Measurements from ENCODE around the gene MCEE. TPM values are rescaled to one million over a fixed set of nuclear protein-coding genes. Genes with fewer than 3 reads are reported as not detected.

MCEE gene
- total RNA-seq, 1 experiment from 2014 or later = 14.9 TPM

DNA sequence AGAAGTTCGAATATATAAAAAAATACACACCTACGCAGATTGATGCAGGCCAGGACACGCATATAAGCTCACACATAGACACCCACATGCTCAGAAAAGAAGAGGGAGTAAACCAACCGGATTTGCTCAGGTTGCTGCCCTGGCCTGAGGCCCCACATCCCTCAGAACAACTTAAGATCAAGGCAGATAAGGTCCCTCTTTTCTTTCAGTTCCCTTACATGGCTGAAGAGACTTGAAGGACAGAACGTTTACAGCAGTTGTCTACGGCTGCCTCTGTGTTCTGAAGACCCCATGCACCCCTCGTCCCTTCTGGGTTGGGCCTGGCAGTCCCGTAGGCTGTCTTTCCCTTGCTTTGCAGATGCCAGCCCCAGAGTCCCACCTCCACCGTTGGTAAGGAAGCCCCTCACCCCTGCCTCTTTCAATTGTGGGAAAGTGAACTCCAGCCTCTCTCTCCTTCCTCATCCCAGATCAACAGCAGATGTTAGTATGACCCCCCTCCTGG, 65.9 kb downstream of the MCEE start:
- intact Hi-C loops (cut with micrococcal nuclease) = no loop called here
- TF ChIP-seq CTCF (IDR thresholded peaks at IDR 0.05; ENCODE audit: unreplicated experiment) = no peak
- Mint-ChIP-seq H3K36me3 (ENCODE audit: insufficient read depth, unreplicated experiment) (peaks cover 12% of the 10 kb centered on the region), H3K4me1 (ENCODE audit: insufficient read depth, unreplicated experiment) (no peaks in the 10 kb centered on the region), H3K27ac (ENCODE audit: low read depth, unreplicated experiment) (no peak overlapping the region), H3K27me3 (ENCODE audit: insufficient read depth, unreplicated experiment) (no peaks in the 10 kb centered on the region), H3K9me3 (ENCODE audit: unreplicated experiment) (no peaks in the 10 kb centered on the region), H3K4me3 (ENCODE audit: unreplicated experiment) (no peak overlapping the region)
- ChIA-PET POLR2A (no interaction called here), CTCF (no interaction called here)
- DNase-seq (ENCODE audit: unreplicated experiment) = no peak
- BruUV-seq (replicated peaks) = no TSS peak

- no peak for DNase-seq (ENCODE audit: unreplicated experiment)
- Mint-ChIP-seq H3K27ac (ENCODE audit: low read depth, unreplicated experiment) (no peak overlapping the region), H3K4me3 (ENCODE audit: unreplicated experiment) (no peak overlapping the region), H3K4me1 (ENCODE audit: insufficient read depth, unreplicated experiment) (no peaks in the 10 kb centered on the region), H3K27me3 (ENCODE audit: insufficient read depth, unreplicated experiment) (no peaks in the 10 kb centered on the region), H3K9me3 (ENCODE audit: unreplicated experiment) (no peaks in the 10 kb centered on the region), H3K36me3 (ENCODE audit: insufficient read depth, unreplicated experiment) (peaks cover 6% of the 10 kb centered on the region)
- no TSS peak for BruUV-seq (replicated peaks)
- intact Hi-C loops (cut with micrococcal nuclease) = no loop called here
- ChIA-PET CTCF (no interaction called here), POLR2A (no interaction called here)
- no peak for TF ChIP-seq CTCF (IDR thresholded peaks at IDR 0.05; ENCODE audit: unreplicated experiment)
Observed at GRCh38 chr2:71063216-71063615, 66.8 kb downstream of the MCEE start.

DNA sequence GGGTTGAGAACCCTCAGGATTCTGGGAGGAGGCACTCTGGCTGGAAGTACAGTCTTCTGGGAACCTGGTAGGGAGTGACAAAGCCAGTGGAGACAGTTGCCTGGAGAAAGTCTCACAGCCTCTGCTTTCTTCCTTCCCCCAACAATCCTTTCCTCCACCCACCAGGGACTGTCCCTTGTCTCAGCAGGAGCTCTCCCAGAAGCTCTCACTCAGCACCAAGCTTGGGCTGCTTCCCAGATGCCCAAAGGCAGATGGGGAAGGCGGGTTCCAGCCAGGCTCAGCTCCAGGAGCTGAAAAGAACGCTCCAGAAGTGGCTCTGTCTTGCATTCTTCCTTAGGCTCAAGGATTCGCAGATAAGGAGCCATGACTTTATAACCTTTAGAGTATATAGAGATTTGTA, 69.2 kb downstream of the MCEE start:
- H3K9me3 Mint-ChIP-seq (ENCODE audit: unreplicated experiment) = no peaks in the 10 kb centered on the region
- ChIA-PET CTCF (no interaction called here), POLR2A (interaction anchor here (0.5 kb wide), 1 partner anchor 70 kb away, joined by 3 read pairs; the partner anchor contains the start of gene MPHOSPH10)
- no peaks in the 10 kb centered on the region for H3K4me1 Mint-ChIP-seq (ENCODE audit: insufficient read depth, unreplicated experiment)
- no peak for DNase-seq (ENCODE audit: unreplicated experiment)
- H3K4me3 Mint-ChIP-seq (ENCODE audit: unreplicated experiment) = no peak overlapping the region
- H3K27me3 Mint-ChIP-seq (ENCODE audit: insufficient read depth, unreplicated experiment) = no peaks in the 10 kb centered on the region
- intact Hi-C loops (cut with micrococcal nuclease) = no loop called here
- no peaks in the 10 kb centered on the region for H3K36me3 Mint-ChIP-seq (ENCODE audit: insufficient read depth, unreplicated experiment)
- no TSS peak for BruUV-seq (replicated peaks)
- no peak overlapping the region for H3K27ac Mint-ChIP-seq (ENCODE audit: low read depth, unreplicated experiment)
- TF ChIP-seq CTCF (IDR thresholded peaks at IDR 0.05; ENCODE audit: unreplicated experiment) = no peak

DNA sequence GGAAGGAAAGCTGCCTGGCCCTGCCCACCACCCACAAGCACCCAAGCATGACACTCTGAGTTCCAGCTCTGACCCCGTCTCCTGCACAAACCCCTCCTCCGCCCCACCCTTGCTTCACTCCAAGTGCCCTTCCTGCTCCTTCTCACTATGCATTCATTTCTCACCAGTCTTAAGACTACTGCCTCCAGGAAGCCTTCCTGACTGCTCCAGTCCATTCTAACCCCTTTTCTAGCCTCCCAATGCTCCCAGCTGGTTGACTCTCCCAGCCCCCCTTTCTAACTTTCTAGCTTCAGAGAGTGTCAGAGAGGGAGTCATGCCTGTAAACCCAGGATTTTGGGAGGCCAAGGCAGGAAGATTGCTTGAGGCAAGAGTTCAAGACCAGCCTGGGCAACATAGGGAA, 69.8 kb downstream of the MCEE start:
- Mint-ChIP-seq H3K4me1 (ENCODE audit: insufficient read depth, unreplicated experiment) (no peaks in the 10 kb centered on the region), H3K4me3 (ENCODE audit: unreplicated experiment) (no peak overlapping the region), H3K27ac (ENCODE audit: low read depth, unreplicated experiment) (no peak overlapping the region), H3K36me3 (ENCODE audit: insufficient read depth, unreplicated experiment) (no peaks in the 10 kb centered on the region), H3K27me3 (ENCODE audit: insufficient read depth, unreplicated experiment) (no peaks in the 10 kb centered on the region), H3K9me3 (ENCODE audit: unreplicated experiment) (no peaks in the 10 kb centered on the region)
- CTCF ChIA-PET = interaction anchor here (0.7 kb wide), 1 partner anchor 114 kb away, joined by 3 read pairs; no protein-coding TSS in a partner anchor
- no peak for DNase-seq (ENCODE audit: unreplicated experiment)
- no peak for TF ChIP-seq CTCF (IDR thresholded peaks at IDR 0.05; ENCODE audit: unreplicated experiment)
- intact Hi-C loops (cut with micrococcal nuclease) = no loop called here
- no TSS peak for BruUV-seq (replicated peaks)
- POLR2A ChIA-PET = interaction anchor here (0.5 to 0.6 kb wide), 2 partner anchors 70 to 201 kb away, joined by 3 read pairs; partner anchors contain the start of gene MPHOSPH10

Other genes starting within 250 kb of the MCEE start
- not detected in 2 replicates for gene VAX2, start 229.7 kb downstream of the MCEE start, total RNA-seq (2022)
- gene ATP6V1B1, start 194.3 kb downstream of the MCEE start, total RNA-seq (2022) = not detected in 2 replicates
- gene ANKRD53, start 151.6 kb downstream of the MCEE start, total RNA-seq (2022) = not detected in 2 replicates
- gene TEX261, start 135.4 kb downstream of the MCEE start, total RNA-seq (2022) = 52.3 and 63.2 TPM in 2 replicates
- 30.9 and 45.7 TPM in 2 replicates for gene NAGK, start 61.6 kb downstream of the MCEE start, total RNA-seq (2022)
- gene MPHOSPH10, start 405 bp upstream of the MCEE start, total RNA-seq (2022) = 31.4 and 32.8 TPM in 2 replicates
- 1.4 and 1.8 TPM in 2 replicates for gene PAIP2B, start 96.9 kb upstream of the MCEE start, total RNA-seq (2022)
- 112 and 142 TPM in 2 replicates for gene ZNF638, start 201.6 kb upstream of the MCEE start, total RNA-seq (2022)